HL-60/S4 treated with phorbol 12-myristate 13-acetate at 8.2 ng/mL for 4 days and 3 days (cell line): ENCODE measurements around the gene NUCKS1.
"Not testable (repeated sequence)": the region's sequence is repeated elsewhere in the genome, so short reads cannot be mapped to it uniquely, and the experiment has no call there.

Experiments used
- in situ Hi-C: fragments of 300-500 bp; cut with MboI; formaldehyde crosslinking; loops from 2 replicates; pipeline ENCODE4 v1.15.0; 2022; ENCODE audit warnings: low sequenced_read_pairs

The NUCKS1 gene

GRCh38 chr1:205739348-205740160 is 10.4 kb downstream of the NUCKS1 start:
- in situ Hi-C loops: no loop called here

GRCh38 chr1:205735218-205735617 is 14.8 kb downstream of the NUCKS1 start:
- in situ Hi-C loops: no loop called here

DNA sequence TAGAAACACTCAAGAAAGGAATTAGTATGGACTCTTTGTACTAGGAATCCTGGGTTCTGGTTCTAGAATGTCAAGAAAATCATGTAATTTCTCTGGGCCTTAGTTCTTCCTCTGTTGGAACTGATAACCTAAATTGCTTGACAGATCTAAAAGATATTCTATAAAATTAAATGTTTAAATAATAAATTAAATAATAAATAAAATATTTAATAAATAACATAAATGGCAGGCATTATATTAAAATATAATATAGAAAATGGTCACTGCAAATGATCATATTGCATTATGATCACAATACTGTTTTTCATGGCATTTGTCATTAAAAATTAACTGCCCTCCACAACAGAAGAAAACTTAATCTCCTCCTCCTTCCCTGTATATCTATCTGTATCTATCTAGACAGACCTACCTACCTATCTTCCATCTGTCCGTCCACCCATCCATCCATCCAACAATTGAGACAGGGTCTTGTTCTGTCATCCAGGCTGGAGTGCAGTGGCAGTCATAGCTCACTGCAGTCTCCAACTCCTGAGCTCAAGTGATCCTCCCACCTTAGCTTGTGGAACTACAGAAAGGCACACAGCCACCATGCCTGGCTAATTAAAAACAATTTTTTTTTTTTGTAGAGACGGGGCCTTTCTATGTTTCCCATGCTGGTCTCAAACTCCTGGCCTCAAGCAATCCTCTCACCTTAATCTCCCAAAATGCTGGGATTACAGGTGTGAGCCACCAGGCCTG is 16.4 kb downstream of the NUCKS1 start:
- in situ Hi-C loops: no loop called here

DNA sequence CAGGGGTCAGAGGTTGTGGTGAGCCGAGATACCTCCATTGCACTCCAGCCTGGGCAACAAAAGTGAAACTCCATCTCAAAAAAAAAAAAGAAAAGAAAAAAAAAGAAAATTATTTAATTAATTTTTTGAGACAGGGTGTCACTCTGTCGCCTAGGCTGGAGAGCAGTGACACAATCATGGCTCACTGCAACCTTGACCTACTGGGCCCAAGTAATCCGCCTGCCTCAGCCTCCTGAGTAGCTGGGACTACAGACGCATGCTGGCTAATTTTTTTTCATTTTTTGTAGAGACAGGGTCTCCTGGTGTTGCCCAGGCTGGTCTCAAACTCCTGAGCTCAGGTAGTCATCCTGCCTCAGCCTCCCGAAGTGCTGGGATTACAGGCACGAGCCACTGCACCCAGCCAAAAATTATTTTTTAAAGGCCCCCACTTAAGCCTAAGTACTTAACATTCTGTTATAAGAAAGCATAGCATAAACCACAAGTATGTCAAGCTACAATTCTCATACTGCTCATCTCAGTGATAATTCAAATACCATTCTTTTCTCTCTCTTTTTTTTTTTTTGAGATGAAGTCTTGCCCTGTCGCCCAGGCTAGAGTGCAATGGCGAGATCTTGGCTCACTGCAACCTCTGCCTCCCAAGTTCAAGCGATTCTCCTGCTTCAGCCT is 19.9 kb downstream of the NUCKS1 start:
- in situ Hi-C loops: no loop called here

GRCh38 chr1:205726619-205727125 is 23.3 kb downstream of the NUCKS1 start:
- in situ Hi-C loops: no loop called here

DNA sequence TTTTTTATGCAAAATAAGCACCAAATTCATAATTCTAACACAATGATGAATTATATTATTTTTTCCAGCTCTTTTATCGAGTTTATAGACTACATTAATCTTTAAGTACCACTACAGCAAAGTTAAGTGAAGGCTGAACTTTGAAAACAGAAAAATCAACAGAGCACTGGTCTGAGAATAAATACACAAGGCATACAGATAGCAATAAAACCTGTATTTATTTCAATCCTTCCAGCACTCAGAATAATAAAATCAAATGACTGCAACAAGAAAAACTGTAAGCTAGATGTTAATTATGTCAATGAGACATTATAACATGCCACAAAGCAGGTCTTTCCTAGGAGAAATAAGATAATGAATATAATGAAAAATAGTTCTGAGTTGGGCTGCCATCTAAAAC is 24.5 kb downstream of the NUCKS1 start:
- in situ Hi-C loops: no loop called here

- in situ Hi-C loops: not testable (repeated sequence)
Measured at GRCh38 chr1:205720740-205721139, 29.2 kb downstream of the NUCKS1 start.

GRCh38 chr1:205719762-205720161 is 30.2 kb downstream of the NUCKS1 start:
- in situ Hi-C loops: loop anchor here (10.0 kb wide), 1 partner anchor 195 kb away; no protein-coding TSS in a partner anchor

- in situ Hi-C loops: loop anchor here (10.0 kb wide), 1 partner anchor 194 kb away; no protein-coding TSS in a partner anchor
Measured at GRCh38 chr1:205719015-205719414, 31.0 kb downstream of the NUCKS1 start.

- in situ Hi-C loops: loop anchor here (10.0 kb wide), 1 partner anchor 192 kb away; no protein-coding TSS in a partner anchor
Measured at GRCh38 chr1:205716371-205717132, 33.4 kb downstream of the NUCKS1 start.

DNA sequence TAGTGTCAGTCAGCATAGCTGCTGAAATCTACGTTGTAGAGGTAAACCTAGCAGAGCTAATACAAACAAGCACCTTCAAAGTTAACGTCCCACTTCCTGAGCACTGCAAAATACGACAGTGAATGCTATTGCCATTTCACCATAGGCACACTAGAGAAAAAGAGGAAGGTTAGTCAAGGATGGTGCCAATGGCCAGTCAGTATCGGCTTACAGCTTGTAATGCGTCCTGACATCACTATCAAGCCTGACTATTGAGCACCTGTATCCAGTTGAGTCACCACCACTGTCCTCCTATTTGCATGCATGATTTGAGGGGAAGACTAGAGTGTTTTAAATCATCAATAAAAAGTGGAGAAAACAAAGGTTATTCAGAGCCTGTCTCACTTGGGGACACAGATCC is 34.4 kb downstream of the NUCKS1 start:
- in situ Hi-C loops: loop anchor here (10.0 kb wide), 1 partner anchor 191 kb away; no protein-coding TSS in a partner anchor

GRCh38 chr1:205714906-205715246 is 35.1 kb downstream of the NUCKS1 start:
- in situ Hi-C loops: loop anchor here (10.0 kb wide), 1 partner anchor 190 kb away; no protein-coding TSS in a partner anchor

- in situ Hi-C loops: loop anchor here (10.0 kb wide), 1 partner anchor 190 kb away; no protein-coding TSS in a partner anchor
Measured at GRCh38 chr1:205714190-205714905, 35.6 kb downstream of the NUCKS1 start.

- in situ Hi-C loops: loop anchor here (10.0 kb wide), 1 partner anchor 187 kb away; no protein-coding TSS in a partner anchor
Measured at GRCh38 chr1:205711105-205712048, 38.6 kb downstream of the NUCKS1 start.

GRCh38 chr1:205710201-205711062 is 39.5 kb downstream of the NUCKS1 start:
- in situ Hi-C loops: loop anchor here (10.0 kb wide), 1 partner anchor 186 kb away; no protein-coding TSS in a partner anchor

- in situ Hi-C loops: loop anchor here (10.0 kb wide), 1 partner anchor 185 kb away; no protein-coding TSS in a partner anchor
Measured at GRCh38 chr1:205709640-205710039, 40.3 kb downstream of the NUCKS1 start.

DNA sequence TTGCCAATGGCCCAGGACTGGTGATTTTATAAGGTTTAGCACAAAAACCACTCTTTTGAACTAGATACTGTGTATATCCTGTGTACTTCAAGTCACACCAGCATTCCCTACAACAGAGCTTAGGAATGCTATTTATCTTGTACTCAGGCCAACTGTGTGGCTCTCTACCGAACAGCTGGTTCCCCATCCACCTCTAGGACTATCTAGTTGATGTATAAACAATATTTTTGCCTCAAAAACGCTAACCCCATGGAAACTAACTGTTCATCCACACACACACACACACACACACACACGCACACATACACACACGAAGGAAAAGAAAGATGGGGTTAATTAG is 41.0 kb downstream of the NUCKS1 start:
- in situ Hi-C loops: no loop called here
